H1 (cell line): ENCODE data around the gene PHYH. TPM values are rescaled to one million over a fixed set of nuclear protein-coding genes. Genes with fewer than 3 reads are reported as not detected.

Source experiments
- CTCF ChIA-PET: fragments of 300-600 bp; sonication (Branson Sonifier 250); formaldehyde crosslinking; loops from one replicate; lab custom pipeline; 2021; ENCODE audit not compliant: partially characterized antibody; lab: Charles Lee
- POLR2A ChIA-PET: fragments of 300-600 bp; sonication (Branson Sonifier 250); formaldehyde crosslinking; loops from one replicate; lab custom pipeline; 2021; ENCODE audit warnings: inconsistent platforms; ENCODE audit not compliant: partially characterized antibody; lab: Charles Lee
- DNase-seq, 2 experiments: peaks; one replicate each; pipeline versions ENCODE4 v3.0.0 to v3.0.0-alpha.2; 2010 to 2022; ENCODE audit warnings: low spot score in 2 of 2, low read depth in 1 of 2, mixed read lengths in 1 of 2
- FAIRE-seq: peaks from 2 replicates; lab custom pipeline; 2011; peaks lifted over from hg19 to GRCh38; lab: Jason Lieb, UNC
- H2AFZ ChIP-seq: 2 replicates; pipeline ENCODE4 v1.8.1; 2012; ENCODE audit warnings: low read length, inconsistent platforms
- H2AK5ac ChIP-seq: 2 replicates; pipeline ENCODE4 v1.6.1; 2013; ENCODE audit warnings: low read depth, low read length
- H2BK120ac ChIP-seq: replicated peaks from 2 replicates; pipeline ENCODE3; 2013; ENCODE audit warnings: low read depth, low read length, inconsistent platforms
- H2BK12ac ChIP-seq: 2 replicates; pipeline ENCODE4 v1.6.1; 2013; ENCODE audit warnings: low read depth, low read length
- H2BK15ac ChIP-seq: 2 replicates; pipeline ENCODE4 v1.6.1; 2013; ENCODE audit warnings: low read length
- H2BK20ac ChIP-seq: 2 replicates; pipeline ENCODE4 v1.6.1; 2013; ENCODE audit warnings: low read length
- H2BK5ac ChIP-seq: 2 replicates; pipeline ENCODE4 v1.6.1; 2013; ENCODE audit warnings: low read depth, low read length
- H3K14ac ChIP-seq: 2 replicates; pipeline ENCODE4 v1.6.1; 2013; ENCODE audit warnings: inconsistent platforms; ENCODE audit not compliant: insufficient read length
- H3K18ac ChIP-seq: 2 replicates; pipeline ENCODE4 v1.6.1; 2013; ENCODE audit warnings: low read length; ENCODE audit errors: extremely low read depth
- H3K23ac ChIP-seq: 2 replicates; pipeline ENCODE4 v1.6.1; 2013; ENCODE audit warnings: inconsistent platforms; ENCODE audit not compliant: insufficient read length
- H3K23me2 ChIP-seq: 2 replicates; pipeline ENCODE4 v1.6.1; 2013; ENCODE audit warnings: low read depth, low read length
- H3K27ac ChIP-seq: 2 replicates; pipeline ENCODE4 v1.6.1; 2011; ENCODE audit warnings: low read depth, low read length, inconsistent platforms
- H3K27me3 ChIP-seq, 4 experiments: replicated peaks in 1 of 4; 1 replicate in 1 of 4; 2 replicates in 3 of 4; pipeline versions ENCODE4 v1.6.1 to v1.8.1; 2011 to 2013; ENCODE audit warnings: low read length in 3 of 4, mild to moderate bottlenecking in 3 of 4, inconsistent platforms in 2 of 4, mixed read lengths in 2 of 4, moderate library complexity in 1 of 4; ENCODE audit not compliant: control insufficient read depth in 3 of 4, insufficient read depth in 3 of 4; ENCODE audit errors: extremely low read depth in 1 of 4
- H3K36me3 ChIP-seq, 4 experiments: 2 replicates each; pipeline versions ENCODE4 v1.6.1 to v1.8.1; 2011 to 2013; ENCODE audit warnings: mild to moderate bottlenecking in 4 of 4, low read length in 3 of 4, moderate library complexity in 2 of 4, control low read depth in 1 of 4, inconsistent platforms in 1 of 4; ENCODE audit not compliant: insufficient read depth in 4 of 4, control insufficient read depth in 2 of 4
- H3K4ac ChIP-seq: replicated peaks from 2 replicates; pipeline ENCODE3; 2013; ENCODE audit warnings: low read length, low read depth, mixed read lengths, inconsistent platforms; ENCODE audit not compliant: insufficient read length
- H3K4me1 ChIP-seq, 4 experiments: replicated peaks in 1 of 4; 1 replicate in 1 of 4; 2 replicates in 3 of 4; pipeline versions ENCODE4 v1.6.1 to v1.8.1; 2011 to 2013; ENCODE audit warnings: low read length in 3 of 4, inconsistent platforms in 2 of 4, mixed read lengths in 1 of 4; ENCODE audit not compliant: insufficient read depth in 4 of 4, control insufficient read depth in 3 of 4
- H3K4me2 ChIP-seq, 2 experiments: 2 replicates each; pipeline versions ENCODE4 v1.6.1 to v1.8.1; 2011 to 2013; ENCODE audit warnings: low read depth in 2 of 2, low read length in 2 of 2, control low read depth in 1 of 2, inconsistent platforms in 1 of 2, mild to moderate bottlenecking in 1 of 2; ENCODE audit not compliant: insufficient read depth in 1 of 2
- H3K4me3 ChIP-seq, 4 experiments: fragments of 200-600, 300-600 bp in 1 of 4; sonication (generic), shearing (Covaris generic), sonication (Bioruptor Twin) in 1 of 4; 2 replicates each; pipeline versions ENCODE4 v1.5.1 to v1.8.1; 2011 to 2016; ENCODE audit warnings: low read length in 4 of 4, low read depth in 3 of 4, control low read depth in 2 of 4, inconsistent platforms in 2 of 4, mild to moderate bottlenecking in 2 of 4, mixed read lengths in 1 of 4, moderate library complexity in 1 of 4; ENCODE audit not compliant: insufficient read depth in 2 of 4; ENCODE audit errors: extremely low read depth in 1 of 4
- H3K56ac ChIP-seq: replicated peaks from 2 replicates; pipeline ENCODE3; 2013; ENCODE audit warnings: low read depth, mild to moderate bottlenecking, mixed read lengths, low read length, inconsistent platforms; ENCODE audit not compliant: insufficient read length
- H3K79me1 ChIP-seq: 2 replicates; pipeline ENCODE4 v1.6.1; 2013; ENCODE audit warnings: low read depth, low read length, control low read depth
- H3K79me2 ChIP-seq, 2 experiments: 2 replicates each; pipeline versions ENCODE4 v1.6.1 to v1.8.1; 2012 to 2013; ENCODE audit warnings: low read length in 2 of 2, mild to moderate bottlenecking in 2 of 2, inconsistent platforms in 1 of 2; ENCODE audit not compliant: insufficient read depth in 2 of 2, control insufficient read depth in 1 of 2
- H3K9ac ChIP-seq, 4 experiments: replicated peaks in 1 of 4; 1 replicate in 1 of 4; 2 replicates in 3 of 4; pipeline versions ENCODE4 v1.6.1 to v1.8.1; 2011 to 2013; ENCODE audit warnings: low read depth in 3 of 4, low read length in 3 of 4, control low read depth in 2 of 4, mild to moderate bottlenecking in 2 of 4, moderate library complexity in 2 of 4, inconsistent platforms in 1 of 4; ENCODE audit errors: extremely low read depth in 1 of 4
- H3K9me3 ChIP-seq, 2 experiments: 2 replicates each; pipeline versions ENCODE4 v1.6.1 to v1.8.1; 2012 to 2013; ENCODE audit warnings: mild to moderate bottlenecking in 2 of 2, moderate library complexity in 2 of 2, control low read depth in 1 of 2, inconsistent platforms in 1 of 2, low read depth in 1 of 2, low read length in 1 of 2, mixed read lengths in 1 of 2; ENCODE audit not compliant: insufficient read depth in 2 of 2
- H4K20me1 ChIP-seq, 2 experiments: replicated peaks in 1 of 2; 2 replicates each; pipeline versions ENCODE3 to v1.8.1; 2011 to 2013; ENCODE audit warnings: inconsistent platforms in 2 of 2, low read length in 2 of 2, mild to moderate bottlenecking in 1 of 2; ENCODE audit not compliant: insufficient read depth in 2 of 2, control insufficient read depth in 1 of 2
- H4K5ac ChIP-seq: 2 replicates; pipeline ENCODE4 v1.6.1; 2013; ENCODE audit warnings: low read length, low read depth, mixed read lengths, inconsistent platforms; ENCODE audit not compliant: insufficient read length
- H4K8ac ChIP-seq: 2 replicates; pipeline ENCODE4 v1.8.0; 2013; ENCODE audit warnings: mild to moderate bottlenecking, moderate library complexity, low read length, inconsistent platforms; ENCODE audit not compliant: insufficient read depth; ENCODE audit errors: extremely low read depth
- H4K91ac ChIP-seq: replicated peaks from 2 replicates; pipeline ENCODE3; 2013; ENCODE audit warnings: low read length, mixed read lengths, inconsistent platforms; ENCODE audit not compliant: insufficient read length
- CBX8 ChIP-seq: fragments of 300-800, 300-1000 bp; sonication (generic); IDR thresholded peaks from 2 replicates; pipeline ENCODE4 v1.7.1; 2016; ENCODE audit warnings: low read depth, low read length, borderline replicate concordance
- EGR1 ChIP-seq: IDR thresholded peaks from 2 replicates; pipeline ENCODE4 v1.6.1; 2011; ENCODE audit warnings: low read depth, low read length, borderline replicate concordance
- EZH2 ChIP-seq: fragments of 200-600 bp; sonication (generic); IDR thresholded peaks from 2 replicates; pipeline ENCODE4 v1.7.1; 2012; ENCODE audit warnings: low read depth, mild to moderate bottlenecking, moderate library complexity, low read length, inconsistent platforms; ENCODE audit not compliant: severe bottlenecking
- GTF2F1 ChIP-seq: IDR thresholded peaks from 2 replicates; pipeline ENCODE4 v1.6.1; 2012; ENCODE audit warnings: low read depth, low read length, improper control_type of control experiment, borderline replicate concordance
- RAD21 ChIP-seq, 2 experiments: IDR thresholded peaks in 1 of 2; conservative IDR thresholded peaks in 1 of 2; 2 replicates each; pipeline ENCODE4 v1.6.1; 2011; ENCODE audit warnings: low read depth in 2 of 2, low read length in 2 of 2, improper control_type of control experiment in 1 of 2, inconsistent platforms in 1 of 2, mild to moderate bottlenecking in 1 of 2, moderate library complexity in 1 of 2
- SP1 ChIP-seq: IDR thresholded peaks from 2 replicates; pipeline ENCODE4 v1.6.1; 2011; ENCODE audit warnings: low read depth, low read length
- SRF ChIP-seq: IDR thresholded peaks from 2 replicates; pipeline ENCODE4 v1.6.1; 2011; ENCODE audit warnings: mild to moderate bottlenecking, low read depth, low read length, moderate library complexity
- TAF7 ChIP-seq: optimal IDR thresholded peaks from 2 replicates; pipeline ENCODE3; 2011; ENCODE audit warnings: low read depth, mild to moderate bottlenecking, inconsistent platforms, low read length, moderate library complexity, borderline replicate concordance
- WGBS, 2 experiments: shearing (Covaris generic) in 1 of 2; methylation state at CpG; one replicate each; pipeline versions ENCODE4 v1.1.6 to v1.1.7; 2013 to 2015; ENCODE audit warnings: low lambda C conversion rate in 2 of 2, mixed read lengths in 2 of 2, inconsistent platforms in 1 of 2, low coverage in 1 of 2, missing lambda C conversion rate in 1 of 2; ENCODE audit not compliant: insufficient replicate concordance in 2 of 2, insufficient coverage in 1 of 2, insufficient read length in 1 of 2; ENCODE audit errors: extremely low coverage in 1 of 2, missing lambda C conversion rate in 1 of 2; 5-methylcytosine and 5-hydroxymethylcytosine counted together
- polyA plus RNA-seq, 7 experiments: library from polyadenylated mRNA; depleted of rRNA in 3 of 7; stranded (reverse) in 5 of 7; unstranded in 2 of 7; fragments of >200 nt in 5 of 7; fragments of 200-250 nt in 2 of 7; gene quantifications; 1 replicate in 5 of 7; 2 replicates in 1 of 7; 4 replicates in 1 of 7; pipeline versions ENCODE4 v1.2.1 to v1.2.3, GENCODE V29; 2011 to 2013; ENCODE audit warnings: missing spikeins in 2 of 7, mixed read lengths in 2 of 7
- total RNA-seq: library from RNA; stranded (reverse); fragmentation: NEBNext Ultra II Directional; extraction: Animal tissue kit (Norgen Biotek cat#: 25700); gene quantifications from 2 replicates; pipeline ENCODE4 v1.2.1, GENCODE V29; 2021
- TF ChIP-seq, protein P1 (sequence below): IDR thresholded peaks from 2 replicates; pipeline ENCODE4 v1.6.1; 2012; ENCODE audit warnings: inconsistent platforms

PHYH gene
- total and polyA plus RNA-seq, 2 of the 8 experiments (the other 6 are each of a cell fraction or from before 2014, with no cell fraction given) = 22.0 to 22.7 TPM

DNA sequence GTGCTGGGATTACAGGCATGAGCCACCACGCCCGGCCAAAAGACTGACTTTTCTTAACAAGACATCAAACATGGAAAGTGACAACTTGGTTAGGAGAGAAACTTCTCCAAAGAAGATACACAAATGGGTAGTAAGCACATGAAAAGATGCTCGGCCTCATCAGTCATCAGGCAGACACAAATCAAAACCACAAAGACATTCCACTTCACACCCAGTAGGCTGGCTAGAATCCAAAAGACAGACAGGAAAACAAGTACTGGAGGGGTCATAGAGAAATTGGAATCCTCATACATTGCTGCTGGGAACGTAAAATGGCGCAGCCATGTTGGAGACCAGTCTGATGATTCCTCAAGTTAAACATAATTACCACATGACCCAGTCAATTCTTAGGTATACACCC lies 31.8 kb upstream of the PHYH start:
- no peak overlapping the region for H2BK20ac ChIP-seq
- H3K23ac ChIP-seq = no peak overlapping the region
- H3K23me2 ChIP-seq = no peaks in the 10 kb centered on the region; the same call in 1 of the 2 replicates
- no peak overlapping the region for H3K4me2 ChIP-seq
- ChIA-PET CTCF (no interaction called here), POLR2A (interaction anchor here (4.6 to 8.2 kb wide), 2 partner anchors 11 to 20 kb away, joined by 50 to 85 read pairs; partner anchors contain the start of gene SEPHS1)
- H3K18ac ChIP-seq = no peak overlapping the region
- H2AK5ac ChIP-seq = no peak overlapping the region
- H3K4ac ChIP-seq = no peak overlapping the region
- no peaks in the 10 kb centered on the region for H3K27me3 ChIP-seq
- no peak overlapping the region for H3K14ac ChIP-seq
- H3K79me2 ChIP-seq = peaks cover 0 to 66% of the 10 kb centered on the region in 2 experiments; a peak in 2 of 4 replicates
- H3K36me3 ChIP-seq = peaks cover 34 to 91% (median 71%) of the 10 kb centered on the region in 4 experiments
- no peak overlapping the region for H2AFZ ChIP-seq
- H3K56ac ChIP-seq = no peak overlapping the region
- H2BK15ac ChIP-seq = no peak overlapping the region
- no peak overlapping the region for H4K8ac ChIP-seq
- H3K79me1 ChIP-seq = peaks cover 5% of the 10 kb centered on the region; the same call in 1 of the 2 replicates
- no peak overlapping the region for H2BK120ac ChIP-seq
- no peak for TF ChIP-seq TAF7
- TF ChIP-seq EZH2 = no peak
- TF ChIP-seq, protein P1, sequence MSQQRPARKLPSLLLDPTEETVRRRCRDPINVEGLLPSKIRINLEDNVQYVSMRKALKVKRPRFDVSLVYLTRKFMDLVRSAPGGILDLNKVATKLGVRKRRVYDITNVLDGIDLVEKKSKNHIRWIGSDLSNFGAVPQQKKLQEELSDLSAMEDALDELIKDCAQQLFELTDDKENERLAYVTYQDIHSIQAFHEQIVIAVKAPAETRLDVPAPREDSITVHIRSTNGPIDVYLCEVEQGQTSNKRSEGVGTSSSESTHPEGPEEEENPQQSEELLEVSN = no peak
- no peak for TF ChIP-seq GTF2F1
- TF ChIP-seq RAD21 (IDR thresholded peaks at IDR 0.05 in 1 of 2, conservative IDR thresholded peaks at IDR 0.05 in 1 of 2; ENCODE audit: low read depth in 2 of 2, low read length in 2 of 2) = no peak
- no peak for TF ChIP-seq SRF
- TF ChIP-seq EGR1 = no peak
- no peak for TF ChIP-seq CBX8
- TF ChIP-seq SP1 = no peak
- no peak overlapping the region for H2BK5ac ChIP-seq
- FAIRE-seq (no peak), DNase-seq (no peak)
- H3K9ac ChIP-seq = no peak overlapping the region
- no peak overlapping the region for H3K4me3 ChIP-seq
- no peak overlapping the region for H4K91ac ChIP-seq
- H4K20me1 ChIP-seq = peaks cover 12 to 18% of the 10 kb centered on the region in 2 experiments
- 89% methylated on average over 5 of the region's 5 CpGs; no CpG with 5 or more reads in 1 of the 2 experiments for WGBS, 2 experiments
- no peak overlapping the region for H2BK12ac ChIP-seq
- H3K4me1 ChIP-seq = peaks cover 4 to 8% (median 5%) of the 10 kb centered on the region in 4 experiments; a peak in 6 of 7 replicates
- no peaks in the 10 kb centered on the region for H3K9me3 ChIP-seq
- H4K5ac ChIP-seq = no peak overlapping the region
- H3K27ac ChIP-seq = no peak overlapping the region
